GM12892 (cell line): ENCODE data around the gene MRPS6.

Source experiments
- DNase-seq: peaks from one replicate; pipeline ENCODE4 v3.0.0; 2011; ENCODE audit not compliant: insufficient read length
- FAIRE-seq: peaks from 2 replicates; lab custom pipeline; 2011; peaks lifted over from hg19 to GRCh38; lab: Jason Lieb, UNC
- POLR2A ChIP-seq: IDR thresholded peaks from 2 replicates; pipeline ENCODE4 v1.6.1; 2011; ENCODE audit warnings: low read depth, low read length, control low read depth
- POLR2AphosphoS5 ChIP-seq: IDR thresholded peaks from 2 replicates; pipeline ENCODE4 v1.6.1; 2011; ENCODE audit warnings: low read depth, low read length, control low read depth
- TAF1 ChIP-seq: IDR thresholded peaks from 2 replicates; pipeline ENCODE4 v1.6.1; 2011; ENCODE audit warnings: low read depth, mild to moderate bottlenecking, control low read depth, low read length, borderline replicate concordance

MRPS6 gene

GRCh38 chr21:34148826-34149558 lies 75.6 kb downstream of the MRPS6 start:
- TF ChIP-seq POLR2AphosphoS5, result no peak
- TF ChIP-seq TAF1, result no peak
- no peak for TF ChIP-seq POLR2A
- DNase-seq (no peak), FAIRE-seq (no peak)

- TF ChIP-seq POLR2A (no peak), POLR2AphosphoS5 (no peak), TAF1 (no peak)
- no peak for DNase-seq
- FAIRE-seq, result no peak
These were observed 79.1 kb downstream of the MRPS6 start for GRCh38 chr21:34152500-34152899.

DNA sequence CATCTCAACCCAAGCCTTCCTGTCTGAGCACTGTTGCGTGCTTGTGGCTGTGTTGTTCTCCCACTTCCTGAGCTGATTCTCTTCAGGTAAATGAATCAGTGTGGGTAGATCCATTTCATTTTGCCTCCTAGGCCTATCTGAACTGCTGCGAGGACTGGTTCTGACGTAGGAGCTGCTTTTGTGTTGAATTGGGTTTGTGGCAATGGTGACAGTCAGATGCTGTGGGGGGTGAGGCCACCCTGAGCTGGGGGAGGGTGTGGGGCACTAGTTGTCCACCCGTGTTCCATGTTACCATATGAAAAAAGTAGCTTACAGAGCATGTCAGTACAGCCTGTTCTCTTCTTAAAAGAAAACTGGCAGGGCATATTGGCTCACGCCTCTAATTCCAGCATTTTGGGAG lies 81.5 kb downstream of the MRPS6 start:
- FAIRE-seq (no peak), DNase-seq (no peak)

DNA sequence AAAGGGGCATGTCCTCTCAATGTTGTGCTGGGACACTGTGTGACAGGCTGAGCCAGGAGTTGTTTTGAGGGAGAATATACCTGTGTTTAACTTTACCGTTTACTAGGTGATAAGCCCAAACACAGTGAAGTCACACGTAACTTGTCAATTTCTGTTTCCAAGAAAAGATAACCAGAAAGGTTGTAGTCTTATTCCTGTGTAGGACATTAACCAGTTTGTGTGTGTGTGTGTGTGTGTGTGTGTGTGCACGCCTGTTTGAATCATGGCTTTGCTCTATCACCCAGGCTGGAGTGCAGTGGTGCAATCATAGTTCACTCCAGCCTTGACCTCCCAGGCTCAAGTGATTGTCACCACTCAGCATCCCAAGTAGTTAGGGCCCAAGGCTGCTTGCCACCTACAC lies 83.6 kb downstream of the MRPS6 start:
- FAIRE-seq (no peak), DNase-seq (no peak)
- no peak for TF ChIP-seq POLR2AphosphoS5
- no peak for TF ChIP-seq POLR2A
- TF ChIP-seq TAF1, result no peak

More for the DNA sequence above, 81.5 kb downstream of the MRPS6 start:
- TF ChIP-seq POLR2A, result no peak
- no peak for TF ChIP-seq TAF1
- TF ChIP-seq POLR2AphosphoS5, result no peak

DNA sequence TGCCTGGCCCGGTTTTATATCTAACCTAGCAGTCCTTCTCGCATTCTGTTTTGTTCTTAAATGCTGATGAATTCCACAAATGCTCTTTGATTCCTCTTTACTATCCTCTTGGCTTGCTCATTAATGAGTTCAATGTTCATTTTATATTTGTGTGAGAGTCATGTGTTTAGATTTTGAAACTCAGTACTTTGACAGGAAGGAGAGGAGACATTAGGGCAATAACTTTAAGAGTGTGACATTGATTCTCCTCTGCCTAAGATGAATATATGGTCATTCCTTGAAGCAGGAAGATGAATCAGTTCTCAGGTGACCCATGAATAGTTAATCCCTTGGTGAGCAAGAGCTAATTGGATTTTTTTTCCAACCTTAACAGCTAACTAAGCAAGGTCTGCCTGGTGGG lies 84.1 kb downstream of the MRPS6 start:
- DNase-seq (no peak), FAIRE-seq (no peak)
- no peak for TF ChIP-seq POLR2AphosphoS5
- no peak for TF ChIP-seq POLR2A
- TF ChIP-seq TAF1, result no peak

DNA sequence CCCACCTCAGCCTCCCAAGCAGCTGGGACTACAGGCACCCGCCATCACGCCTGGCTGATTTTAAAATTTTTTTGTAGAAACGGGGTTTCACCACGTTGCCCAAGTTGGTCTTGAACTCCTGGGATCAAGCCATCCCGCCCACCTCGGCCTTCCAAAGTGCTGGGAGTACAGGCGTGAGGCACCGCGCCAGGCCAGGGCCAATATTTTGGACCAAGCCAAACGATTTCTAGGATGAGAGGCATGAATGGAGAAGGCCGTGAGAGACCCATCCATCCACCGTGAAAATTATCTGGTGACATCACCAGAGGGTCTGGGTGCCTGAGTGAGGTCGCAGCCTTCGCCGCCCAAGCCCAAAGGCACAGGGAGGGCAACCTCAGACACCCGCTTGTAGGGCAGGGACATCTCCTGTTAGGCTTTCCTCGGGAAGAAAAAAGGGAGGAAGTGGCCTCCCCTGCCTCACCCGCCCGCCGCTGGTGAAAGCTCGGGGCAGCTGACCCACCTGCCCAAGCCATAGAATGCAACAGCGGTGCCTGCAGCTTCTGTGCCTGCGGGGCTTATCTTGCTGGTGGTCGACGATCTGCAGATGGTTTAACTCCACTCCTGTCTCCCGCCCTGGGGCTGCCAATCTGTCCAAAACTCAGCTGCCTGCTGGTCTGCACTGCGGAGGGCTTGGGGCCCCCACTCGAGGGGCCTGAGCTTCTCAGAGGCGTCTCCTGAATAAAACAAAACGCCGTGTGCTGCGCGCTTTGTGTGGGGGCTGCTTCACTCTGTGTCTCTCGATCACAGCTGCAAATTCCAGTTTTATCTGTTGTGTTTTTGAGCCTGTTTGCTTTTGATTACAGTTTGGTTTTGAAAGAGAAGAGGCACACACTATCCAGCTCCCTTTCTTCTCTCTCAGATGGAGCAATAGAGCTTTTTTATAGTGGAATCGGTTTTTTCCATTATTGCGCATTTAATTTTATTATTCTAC lies 85.8 kb downstream of the MRPS6 start:
- FAIRE-seq, result no peak
- TF ChIP-seq POLR2AphosphoS5 (no peak), TAF1 (no peak), POLR2A (no peak)

GRCh38 chr21:34166468-34166867 lies 93.1 kb downstream of the MRPS6 start:
- FAIRE-seq (no peak), DNase-seq (no peak)
- TF ChIP-seq TAF1 (no peak), POLR2AphosphoS5 (no peak), POLR2A (no peak)

More for the DNA sequence above, 85.8 kb downstream of the MRPS6 start:
- no peak for DNase-seq

DNA sequence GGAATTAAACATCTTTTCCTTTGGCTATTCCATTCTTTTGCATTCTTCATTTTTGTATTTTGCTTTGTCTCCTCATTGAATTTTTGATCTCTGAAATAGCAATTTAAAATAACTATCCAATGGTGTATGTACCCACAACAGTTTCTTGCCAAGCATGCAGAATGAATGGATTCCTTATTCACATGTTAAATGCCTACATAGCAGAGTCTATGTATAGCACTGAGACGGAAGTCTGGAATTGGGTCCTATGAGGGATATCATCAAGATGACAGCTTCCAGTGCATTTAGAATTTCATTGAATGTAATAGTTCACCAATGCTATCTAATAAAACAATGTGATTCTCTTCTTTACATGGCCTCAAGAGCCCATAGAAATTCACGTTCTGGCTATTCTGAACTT lies 97.5 kb downstream of the MRPS6 start:
- FAIRE-seq, result no peak
- no peak for TF ChIP-seq POLR2AphosphoS5
- TF ChIP-seq TAF1, result no peak
- no peak for TF ChIP-seq POLR2A

GRCh38 chr21:34174470-34174869 lies 101.1 kb downstream of the MRPS6 start:
- no peak for FAIRE-seq
- DNase-seq, result no peak
- TF ChIP-seq POLR2A, result no peak
- TF ChIP-seq POLR2AphosphoS5, result no peak
- TF ChIP-seq TAF1, result no peak

More for the DNA sequence above, 97.5 kb downstream of the MRPS6 start:
- DNase-seq, result no peak

DNA sequence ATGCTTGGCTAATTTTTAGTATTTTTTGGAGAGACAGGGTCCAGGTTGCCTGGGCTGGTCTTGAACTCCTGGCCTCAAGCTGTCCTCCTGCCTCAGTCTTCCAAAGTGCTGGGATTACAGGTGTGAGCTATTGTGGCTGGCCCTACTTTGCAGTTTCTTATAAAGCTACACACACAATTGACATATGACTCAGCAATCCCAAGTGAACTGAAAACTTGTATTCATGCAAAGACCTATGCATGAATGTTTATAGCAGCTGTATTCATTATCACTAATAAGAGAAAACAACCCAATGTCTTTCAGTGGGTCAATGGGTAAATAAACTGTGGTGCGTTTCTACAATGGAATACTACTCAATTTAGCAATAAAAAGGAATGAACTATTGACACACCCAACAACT lies 103.1 kb downstream of the MRPS6 start:
- no peak for TF ChIP-seq TAF1
- no peak for FAIRE-seq
- DNase-seq, result no peak

GRCh38 chr21:34177919-34178567 lies 104.7 kb downstream of the MRPS6 start:
- TF ChIP-seq TAF1 (no peak), POLR2A (no peak), POLR2AphosphoS5 (no peak)
- FAIRE-seq, result no peak
- no peak for DNase-seq
